ENCODE results near the gene TGFB2. TPM values are rescaled to one million over a fixed set of nuclear protein-coding genes. Genes with fewer than 3 reads are reported as not detected.

Gene TGFB2
- total RNA-seq, 1 experiment from 2014 or later = 2.5 TPM

- DNase-seq (ENCODE audit: low spot score) (no peak), ATAC-seq (peak; percentile 71)
- Mint-ChIP-seq H3K4me1 (peaks cover 63% of the 10 kb centered on the region), H3K9me3 (no peaks in the 10 kb centered on the region), H3K4me3 (no peak overlapping the region), H3K36me3 (peaks cover 23% of the 10 kb centered on the region), H3K27me3 (ENCODE audit: low read depth) (no peaks in the 10 kb centered on the region), H3K27ac (peak overlapping the region; percentile 48)
- CTCF ChIA-PET = interaction anchor here (1.2 kb wide), 1 partner anchor 1082 kb away, joined by 3 read pairs; no protein-coding TSS in a partner anchor
- POLR2A ChIA-PET = no interaction called here
- TF ChIP-seq ZNF281 (CRISPR knock-in tag; IDR thresholded peaks at IDR 0.05) = no peak
- TF ChIP-seq NFATC4 (CRISPR knock-in tag; IDR thresholded peaks at IDR 0.05) = no peak
- no peak for TF ChIP-seq SP1 (CRISPR knock-in tag; conservative IDR thresholded peaks at IDR 0.05)
- no peak for TF ChIP-seq ATF3 (CRISPR knock-in tag; conservative IDR thresholded peaks at IDR 0.05)
- TF ChIP-seq ETV6 (CRISPR knock-in tag; IDR thresholded peaks at IDR 0.05) = no peak
- TF ChIP-seq TP53 (CRISPR knock-in tag; IDR thresholded peaks at IDR 0.05) = no peak
- no peak for TF ChIP-seq ZNF532 (CRISPR knock-in tag; IDR thresholded peaks at IDR 0.05; ENCODE audit: borderline replicate concordance)
- no peak for TF ChIP-seq ZNF121 (CRISPR knock-in tag; IDR thresholded peaks at IDR 0.05)
- TF ChIP-seq MLX (CRISPR knock-in tag; IDR thresholded peaks at IDR 0.05) = no peak
- TF ChIP-seq ZNF232 (CRISPR knock-in tag; IDR thresholded peaks at IDR 0.05) = no peak
- no peak for TF ChIP-seq MXD4 (CRISPR knock-in tag; IDR thresholded peaks at IDR 0.05; ENCODE audit: borderline replicate concordance)
- no peak for TF ChIP-seq TCF7 (CRISPR knock-in tag; IDR thresholded peaks at IDR 0.05; ENCODE audit: low read depth)
- TF ChIP-seq MAX (CRISPR knock-in tag; IDR thresholded peaks at IDR 0.05) = no peak
- TF ChIP-seq IRF1 (CRISPR knock-in tag; IDR thresholded peaks at IDR 0.05) = no peak
- no peak for TF ChIP-seq NR2C2 (CRISPR knock-in tag; IDR thresholded peaks at IDR 0.05)
- TF ChIP-seq ATF6 (CRISPR knock-in tag; IDR thresholded peaks at IDR 0.05) = no peak
- no peak for TF ChIP-seq STAT6 (CRISPR knock-in tag; conservative IDR thresholded peaks at IDR 0.05; ENCODE audit: low read depth)
- no peak for TF ChIP-seq ESRRA (CRISPR knock-in tag; IDR thresholded peaks at IDR 0.05; ENCODE audit: borderline replicate concordance)
- no peak for TF ChIP-seq E2F5 (CRISPR knock-in tag; IDR thresholded peaks at IDR 0.05)
Measured at GRCh38 chr1:218304281-218305039, 40.7 kb upstream of the TGFB2 start.

All from WTC11 (cell line).